ENCODE data around the gene MUSK. TPM values are rescaled to one million over a fixed set of nuclear protein-coding genes. Genes with fewer than 3 reads are reported as not detected.

MUSK gene
- 0.08 TPM for polyA plus RNA-seq (2013, experiment 1 of 2; ENCODE audit: insufficient read length)
- polyA plus RNA-seq (2013, experiment 2 of 2; ENCODE audit: insufficient read length), result 0.15 TPM

- DNase-seq, result no peak
These were observed at the start of gene MUSK for GRCh38 chr9:110668570-110669167. Gene MUSK, plus strand, starts transcription at chr9:110668791. Its CDS starts 114 bp downstream, at chr9:110668905.

- DNase-seq, result peak; percentile 80
These were observed 48.8 kb upstream of the MUSK start for GRCh38 chr9:110619831-110620230.

- DNase-seq, result no peak
These were observed 47.9 kb upstream of the MUSK start for GRCh38 chr9:110620726-110621125.

- DNase-seq, result no peak
These were observed 46.2 kb upstream of the MUSK start for GRCh38 chr9:110622368-110622767.

- DNase-seq, result peak; percentile 55
These were observed 45.0 kb upstream of the MUSK start for GRCh38 chr9:110623462-110624025.

- DNase-seq, result peak; percentile 73
These were observed 42.3 kb upstream of the MUSK start for GRCh38 chr9:110626101-110626829.

- no peak for DNase-seq
These were observed 33.0 kb upstream of the MUSK start for GRCh38 chr9:110635589-110635988.

GRCh38 chr9:110638381-110638954 is 30.1 kb upstream of the MUSK start:
- peak; percentile 38 for DNase-seq

GRCh38 chr9:110640736-110641135 is 27.9 kb upstream of the MUSK start:
- DNase-seq, result peak; percentile 9

- peak; percentile 61 for DNase-seq
These were observed 27.3 kb upstream of the MUSK start for GRCh38 chr9:110641293-110641692.

- no peak for DNase-seq
These were observed 19.9 kb upstream of the MUSK start for GRCh38 chr9:110648696-110649095.

GRCh38 chr9:110650261-110650660 is 18.3 kb upstream of the MUSK start:
- peak; percentile 83 for DNase-seq

- DNase-seq, result peak; percentile 97
These were observed 17.6 kb upstream of the MUSK start for GRCh38 chr9:110650991-110651411.

GRCh38 chr9:110655754-110656641 is 12.6 kb upstream of the MUSK start:
- DNase-seq, result peak; percentile 48

- peak; percentile 69 for DNase-seq
These were observed 8.6 kb upstream of the MUSK start for GRCh38 chr9:110659891-110660541.

- no peak for DNase-seq
These were observed 842 bp downstream of the MUSK start for GRCh38 chr9:110669433-110669832.

GRCh38 chr9:110671849-110672248 is 3.3 kb downstream of the MUSK start:
- DNase-seq, result no peak

GRCh38 chr9:110672873-110673510 is 4.4 kb downstream of the MUSK start:
- no peak for DNase-seq

- DNase-seq, result no peak
These were observed 18.9 kb downstream of the MUSK start for GRCh38 chr9:110687497-110687896.

GRCh38 chr9:110688329-110688728 is 19.7 kb downstream of the MUSK start:
- no peak for DNase-seq

GRCh38 chr9:110691002-110691549 is 22.5 kb downstream of the MUSK start:
- peak; percentile 11 for DNase-seq

All from fibroblast of skin of abdomen (primary cell).